Retina (tissue), 1 donor: ENCODE results near the gene LRSAM1.
"Not testable (repeated sequence)": the region's sequence is repeated elsewhere in the genome, so short reads cannot be mapped to it uniquely, and the experiment has no call there.

Experiments
- DNase-seq: peaks from one replicate; pipeline ENCODE4 v3.0.0-alpha.2; 2016

LRSAM1 gene

GRCh38 chr9:127463382-127463781 is 12.1 kb downstream of the LRSAM1 start:
- no peak for DNase-seq

GRCh38 chr9:127463911-127464310 is 12.6 kb downstream of the LRSAM1 start:
- DNase-seq = peak; percentile 56

GRCh38 chr9:127466407-127466917 is 15.2 kb downstream of the LRSAM1 start:
- not testable (repeated sequence) for DNase-seq

- DNase-seq = no peak
These were observed 16.3 kb downstream of the LRSAM1 start for GRCh38 chr9:127467621-127468020.

- no peak for DNase-seq
These were observed 19.4 kb downstream of the LRSAM1 start for GRCh38 chr9:127470662-127471061.

GRCh38 chr9:127473501-127473900 is 22.2 kb downstream of the LRSAM1 start:
- no peak for DNase-seq

- DNase-seq = no peak
These were observed 22.6 kb downstream of the LRSAM1 start for GRCh38 chr9:127473932-127474331.

- no peak for DNase-seq
These were observed 23.3 kb downstream of the LRSAM1 start for GRCh38 chr9:127474592-127474991.

GRCh38 chr9:127479507-127480081 is 28.3 kb downstream of the LRSAM1 start:
- no peak for DNase-seq

- no peak for DNase-seq
These were observed 31.4 kb downstream of the LRSAM1 start for GRCh38 chr9:127482662-127483061.

GRCh38 chr9:127485995-127486394 is 34.7 kb downstream of the LRSAM1 start:
- no peak for DNase-seq

- DNase-seq = no peak
These were observed 37.6 kb downstream of the LRSAM1 start for GRCh38 chr9:127488946-127489345.

- peak; percentile 56 for DNase-seq
These were observed 38.3 kb downstream of the LRSAM1 start for GRCh38 chr9:127489471-127490115.

- DNase-seq = no peak
These were observed 39.4 kb downstream of the LRSAM1 start for GRCh38 chr9:127490535-127491230.

- no peak for DNase-seq
These were observed 40.2 kb downstream of the LRSAM1 start for GRCh38 chr9:127491516-127491915.

- DNase-seq = no peak
These were observed 41.3 kb downstream of the LRSAM1 start for GRCh38 chr9:127492616-127493015.

GRCh38 chr9:127493592-127494303 is 42.4 kb downstream of the LRSAM1 start:
- no peak for DNase-seq

GRCh38 chr9:127494304-127494702 is 43.0 kb downstream of the LRSAM1 start:
- DNase-seq = no peak

GRCh38 chr9:127495884-127496555 is 44.7 kb downstream of the LRSAM1 start:
- DNase-seq = no peak

GRCh38 chr9:127496974-127497373 is 45.7 kb downstream of the LRSAM1 start:
- no peak for DNase-seq

- DNase-seq = no peak
These were observed 46.5 kb downstream of the LRSAM1 start for GRCh38 chr9:127497656-127498290.

GRCh38 chr9:127498298-127498697 is 47.0 kb downstream of the LRSAM1 start:
- no peak for DNase-seq
